A549 (cell line): ENCODE measurements around the gene DACT3. TPM values are rescaled to one million over a fixed set of nuclear protein-coding genes. Genes with fewer than 3 reads are reported as not detected.

Experiments used
- ATAC-seq, 2 experiments: fragments of 200-7000 bp in 1 of 2; fragments of >200 bp in 1 of 2; cut with Nextera tagmentation in 1 of 2; cut with Tn5 transposase in 1 of 2; 3 replicates each; pipeline versions ENCODE4 v1.8.0 to v1.9.1; 2018 to 2020; ENCODE audit warnings: mild to moderate bottlenecking in 1 of 2, moderate library complexity in 1 of 2
- CTCF ChIA-PET: fragments of 300-600 bp; sonication (Branson Sonifier 250); formaldehyde crosslinking; extraction: SDS; loops from one replicate; lab custom pipeline; 2021; ENCODE audit warnings: antibody characterized with exemption, inconsistent platforms; lab: Yijun Ruan, JAX
- POLR2A ChIA-PET: fragments of 350-600 bp; formaldehyde crosslinking; extraction: SDS; loops from one replicate; lab custom pipeline; 2021; ENCODE audit warnings: antibody characterized with exemption, inconsistent platforms; lab: Yijun Ruan, JAX
- DNase-seq, 2 experiments: peaks; one replicate each; pipeline versions ENCODE4 v3.0.0 to v3.0.0-alpha.2; 2011 to 2016; ENCODE audit warnings: low read depth in 1 of 2, low spot score in 1 of 2
- FAIRE-seq: peaks from 2 replicates; lab custom pipeline; 2011; peaks lifted over from hg19 to GRCh38; lab: Jason Lieb, UNC
- H3K27ac ChIP-seq, 2 experiments: fragments of >200 bp; sonication (Bioruptor Twin); formaldehyde crosslinking; 3 replicates each; pipeline ENCODE4 v1.5.1; 2016 to 2017
- H3K4me1 ChIP-seq: fragments of >200 bp; sonication (Bioruptor Twin); formaldehyde crosslinking; 3 replicates; pipeline ENCODE4 v1.6.1; 2016
- H3K4me2 ChIP-seq: fragments of >200 bp; sonication (Bioruptor Twin); formaldehyde crosslinking; 3 replicates; pipeline ENCODE4 v1.6.1; 2016
- H3K4me3 ChIP-seq: fragments of >200 bp; sonication (Bioruptor Twin); formaldehyde crosslinking; 3 replicates; pipeline ENCODE4 v1.5.1; 2016
- H3K9me3 ChIP-seq: fragments of >200 bp; sonication (Bioruptor Twin); formaldehyde crosslinking; 3 replicates; pipeline ENCODE4 v1.6.1; 2016
- CHD2 ChIP-seq: fragments of 150-350 bp; IDR thresholded peaks from 2 replicates; pipeline ENCODE4 v1.6.1; 2014; ENCODE audit warnings: low read length; ENCODE audit not compliant: partially characterized antibody
- ELK1 ChIP-seq: fragments of 150-350 bp; IDR thresholded peaks from 2 replicates; pipeline ENCODE4 v1.6.1; 2014; ENCODE audit warnings: low read depth, mild to moderate bottlenecking, low read length
- HDAC2 ChIP-seq: fragments of 200-600 bp; sonication (generic); IDR thresholded peaks from 2 replicates; pipeline ENCODE4 v1.6.1; 2016
- HES2 ChIP-seq: fragments of >200 bp; sonication (Bioruptor Twin); formaldehyde crosslinking; IDR thresholded peaks from 2 replicates; pipeline ENCODE4 v1.6.1; 2016
- HOXA7 ChIP-seq: fragments of 250-450 bp; sonication (Bioruptor Pico); IDR thresholded peaks from 2 replicates; pipeline ENCODE4 v1.5.0; 2020; ENCODE audit warnings: mild to moderate bottlenecking, moderate library complexity
- JUN ChIP-seq, 2 experiments: fragments of >200 bp; sonication (Bioruptor Twin); formaldehyde crosslinking; IDR thresholded peaks; 2 replicates in 1 of 2; 3 replicates in 1 of 2; pipeline ENCODE4 v1.6.1; 2016 to 2017
- KDM1A ChIP-seq: fragments of 200-600 bp; sonication (generic); IDR thresholded peaks from 2 replicates; pipeline ENCODE4 v1.6.1; 2016; ENCODE audit warnings: low read depth, mild to moderate bottlenecking
- MAX ChIP-seq: IDR thresholded peaks from 2 replicates; pipeline ENCODE4 v1.6.1; 2012
- MYC ChIP-seq: IDR thresholded peaks from 2 replicates; pipeline ENCODE4 v1.6.1; 2012; ENCODE audit warnings: mild to moderate bottlenecking, inconsistent platforms, low read length, improper control_type of control experiment, borderline replicate concordance
- NFE2L2 ChIP-seq: fragments of 150-350 bp; conservative IDR thresholded peaks from 2 replicates; pipeline ENCODE4 v1.6.1; 2014; ENCODE audit warnings: low read length
- PBX3 ChIP-seq: IDR thresholded peaks from 2 replicates; pipeline ENCODE4 v1.6.1; 2012
- RAD21 ChIP-seq, 2 experiments: fragments of >200 bp in 1 of 2; sonication (Bioruptor Twin) in 1 of 2; formaldehyde crosslinking in 1 of 2; IDR thresholded peaks in 1 of 2; conservative IDR thresholded peaks in 1 of 2; 2 replicates in 1 of 2; 3 replicates in 1 of 2; pipeline ENCODE4 v1.6.1; 2012 to 2018; ENCODE audit warnings: inconsistent platforms in 1 of 2
- RFX5 ChIP-seq: fragments of 450-650 bp; IDR thresholded peaks from 2 replicates; pipeline ENCODE4 v1.7.1; 2014; ENCODE audit warnings: antibody characterized with exemption, mild to moderate bottlenecking, moderate library complexity
- ZC3H11A ChIP-seq: fragments of 450-650 bp; IDR thresholded peaks from 2 replicates; pipeline ENCODE4 v1.6.1; 2014; ENCODE audit warnings: antibody characterized with exemption, mild to moderate bottlenecking
- ZFP36 ChIP-seq: fragments of 450-650 bp; IDR thresholded peaks from 2 replicates; pipeline ENCODE4 v1.6.1; 2014; ENCODE audit warnings: borderline replicate concordance; ENCODE audit not compliant: partially characterized antibody
- ZNF302 ChIP-seq: fragments of 250-450 bp; sonication (Bioruptor Pico); IDR thresholded peaks from 2 replicates; pipeline ENCODE4 v1.9.0; 2021; ENCODE audit warnings: inconsistent platforms, mild to moderate bottlenecking, moderate library complexity
- WGBS: methylation state at CpG from one replicate; pipeline ENCODE4 v1.1.6; 2017; ENCODE audit errors: missing lambda C conversion rate; 5-methylcytosine and 5-hydroxymethylcytosine counted together
- polyA plus RNA-seq, 4 experiments: library from polyadenylated mRNA; depleted of rRNA in 3 of 4; stranded (reverse); fragments of >200 nt; fragmentation: RNase III in 1 of 4; extraction: RNeasy Plus Mini Kit Qiagen cat#74134 plus additional on column Dnase treatment in 1 of 4; gene quantifications; 2 replicates in 3 of 4; 3 replicates in 1 of 4; pipeline ENCODE4 v1.2.3, GENCODE V29; 2011 to 2017

DACT3 gene
- polyA plus RNA-seq, 2 of the 4 experiments (the other 2 are of a cell fraction): 0.32 to 0.36 TPM

- Histone ChIP-seq H3K4me2 (no peak overlapping the region), H3K9me3 (no peaks in the 10 kb centered on the region), H3K4me1 (peaks cover 6% of the 10 kb centered on the region; the same call in 1 of the 3 replicates), H3K4me3 (no peak overlapping the region), H3K27ac (no peak overlapping the region)
- TF ChIP-seq ZFP36 (peak; percentile 62), ZC3H11A (no peak), KDM1A (peak; percentile 48; the same call in 1 of the 2 replicates)
- POLR2A ChIA-PET: no interaction called here
- no peak for FAIRE-seq
- no peak for DNase-seq
- WGBS: 91% methylated on average over 11 of the region's 11 CpGs
- CTCF ChIA-PET: interaction anchor here (0.7 to 2.1 kb wide), 7 partner anchors 14 to 161 kb away, joined by 3 to 5 read pairs (median 4); no protein-coding TSS in a partner anchor
- no peak for ATAC-seq
Measured at GRCh38 chr19:46698395-46699321, 37.7 kb upstream of the DACT3 start.

GRCh38 chr19:46697204-46697960 lies 36.4 kb upstream of the DACT3 start:
- CTCF ChIA-PET: interaction anchor here (0.6 to 7.3 kb wide), 15 partner anchors 6 to 316 kb away, joined by 3 to 73 read pairs (median 3); partner anchors contain the start of gene DACT3
- TF ChIP-seq MAX: 0 out of 2 replicates have a peak, but pooled peaks have one; percentile 13
- TF ChIP-seq ZNF302: no peak
- 57% methylated on average over 33 of the region's 39 CpGs for WGBS
- no peaks in the 10 kb centered on the region for H3K9me3 ChIP-seq
- DNase-seq (peak; percentile 82 to 84), FAIRE-seq (no peak), ATAC-seq (peak; percentile 86 to 97)
- H3K4me1 ChIP-seq: peaks cover 6% of the 10 kb centered on the region; the same call in 1 of the 3 replicates
- H3K4me2 ChIP-seq: peak overlapping the region; percentile 29
- peak overlapping the region in 1 of 2 experiments; percentile 39; a peak in 1 of 6 replicates for H3K27ac ChIP-seq
- POLR2A ChIA-PET: no interaction called here
- H3K4me3 ChIP-seq: no peak overlapping the region

GRCh38 chr19:46696866-46697203 lies 35.9 kb upstream of the DACT3 start:
- POLR2A ChIA-PET: no interaction called here
- H3K4me3 ChIP-seq: no peak overlapping the region

More at GRCh38 chr19:46696866-46697203, 35.9 kb upstream of the DACT3 start:
- Histone ChIP-seq H3K27ac (no peak overlapping the region), H3K4me1 (peaks cover 6% of the 10 kb centered on the region; the same call in 1 of the 3 replicates), H3K4me2 (0 out of 3 replicates have a peak overlapping the region, but pooled peaks have one; percentile 29), H3K9me3 (no peaks in the 10 kb centered on the region)
- CTCF ChIA-PET: interaction anchor here (0.6 to 7.3 kb wide), 15 partner anchors 7 to 316 kb away, joined by 3 to 73 read pairs (median 3); partner anchors contain the start of gene DACT3
- 94% methylated on average over 9 of the region's 9 CpGs for WGBS
- ATAC-seq (no peak; a peak in 1 of 6 replicates), DNase-seq (no peak), FAIRE-seq (no peak)
- no peak for TF ChIP-seq CHD2
- TF ChIP-seq JUN (IDR thresholded peaks at IDR 0.05): no peak
- TF ChIP-seq ELK1: no peak
- TF ChIP-seq KDM1A: no peak
- no peak for TF ChIP-seq PBX3
- TF ChIP-seq MYC: no peak
- no peak for TF ChIP-seq RFX5
- no peak for TF ChIP-seq RAD21 (conservative IDR thresholded peaks at IDR 0.05 in 1 of 2, IDR thresholded peaks at IDR 0.05 in 1 of 2)
- TF ChIP-seq HOXA7 (CRISPR knock-in tag): no peak
- no peak for TF ChIP-seq HES2
- no peak for TF ChIP-seq HDAC2
- no peak for TF ChIP-seq NFE2L2
